ENCODE results near the gene PHLDB1.
"Not testable (repeated sequence)": the region's sequence is repeated elsewhere in the genome, so short reads cannot be mapped to it uniquely, and the experiment has no call there.

PHLDB1 gene

GRCh38 chr11:118660681-118661424, 53.4 kb downstream of the PHLDB1 start:
- DNase-seq, result no peak

- no peak for DNase-seq
These were observed 54.2 kb downstream of the PHLDB1 start for GRCh38 chr11:118661425-118662301.

DNA sequence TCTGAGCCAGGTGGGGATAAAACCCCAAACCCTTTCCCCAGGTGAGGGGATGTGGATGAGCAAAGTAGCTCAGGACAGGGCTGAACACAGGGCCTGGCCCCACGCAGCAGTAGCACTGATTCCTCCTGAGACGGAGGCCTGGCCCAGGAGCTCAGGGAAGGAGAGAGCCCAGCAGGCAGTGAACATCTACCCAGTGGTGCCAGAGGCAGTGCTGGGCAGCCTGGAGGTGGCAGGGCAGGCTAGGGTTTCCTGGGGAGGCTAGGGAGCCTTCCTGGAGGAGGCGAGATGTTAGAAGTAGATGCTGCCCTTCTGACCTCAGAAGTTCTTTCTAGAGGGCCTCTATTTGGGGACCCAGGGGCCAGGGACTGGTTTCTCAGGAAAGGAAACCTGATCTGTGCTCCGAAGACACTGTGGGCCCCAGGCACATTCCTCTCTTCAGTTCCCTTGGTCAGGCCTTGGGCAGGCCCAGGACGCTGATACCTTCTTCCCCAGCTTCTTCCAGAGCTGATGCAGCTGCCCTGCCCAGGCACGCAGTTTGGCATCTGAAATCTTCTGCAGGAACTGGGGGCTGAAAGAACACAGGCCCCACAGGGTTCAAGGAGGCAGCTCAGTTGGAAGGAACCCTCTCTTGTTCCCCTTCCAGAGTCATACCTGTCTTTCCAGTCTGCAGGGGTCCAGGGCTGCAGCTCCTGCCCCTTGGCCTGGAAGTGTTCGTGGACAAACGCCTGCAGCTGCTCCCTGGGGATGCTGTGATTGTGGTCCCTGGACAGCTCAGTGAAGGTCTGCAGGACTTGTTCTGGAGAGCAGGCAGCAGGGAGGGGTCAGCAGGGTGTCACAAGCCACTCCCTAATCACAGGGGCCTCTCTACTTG, 55.2 kb downstream of the PHLDB1 start:
- DNase-seq, result no peak

- no peak for DNase-seq
These were observed 56.0 kb downstream of the PHLDB1 start for GRCh38 chr11:118663381-118663780.

DNA sequence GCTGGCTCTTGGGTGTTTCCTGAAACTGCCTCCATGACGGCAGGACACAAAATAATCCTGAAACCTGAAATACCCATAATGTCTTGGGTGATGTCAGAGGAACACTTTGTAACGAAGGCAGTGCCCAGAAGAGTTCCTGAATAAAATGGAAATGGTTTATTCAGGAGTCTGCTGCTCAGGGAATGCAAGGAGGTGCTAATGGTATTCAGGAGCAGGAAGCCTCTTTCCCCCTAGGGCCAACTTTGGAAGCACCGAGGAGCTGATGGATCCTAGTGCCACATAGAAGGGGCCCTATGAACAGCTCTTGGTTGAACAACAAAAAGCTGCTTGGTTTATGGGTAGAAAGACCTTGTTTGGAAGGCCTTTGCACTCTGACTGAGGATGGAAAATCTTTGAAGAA, 56.5 kb downstream of the PHLDB1 start:
- DNase-seq, result no peak

GRCh38 chr11:118666371-118666770, 59.0 kb downstream of the PHLDB1 start:
- no peak for DNase-seq

DNA sequence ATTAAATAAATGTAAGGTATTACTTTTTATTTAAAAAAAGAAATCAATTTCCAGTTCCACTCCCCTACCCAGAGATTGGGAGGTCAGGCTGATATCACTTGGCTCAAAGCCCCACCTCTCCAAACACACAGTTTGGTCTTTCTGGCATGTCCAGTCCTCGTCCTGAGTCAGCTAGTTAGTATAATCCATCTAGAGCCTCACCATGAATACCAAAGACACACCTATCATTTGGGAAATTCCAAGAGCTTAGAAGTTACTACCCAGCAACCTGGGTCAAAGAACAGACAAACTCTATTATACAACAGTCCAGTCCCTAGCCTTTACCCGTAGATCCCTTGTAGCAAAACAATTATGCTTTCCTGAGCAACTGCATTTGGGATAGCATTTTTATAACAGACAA, 62.6 kb downstream of the PHLDB1 start:
- no peak for DNase-seq

GRCh38 chr11:118671254-118671653, 63.8 kb downstream of the PHLDB1 start:
- no peak for DNase-seq

- DNase-seq, result no peak
These were observed 65.4 kb downstream of the PHLDB1 start for GRCh38 chr11:118672846-118673245.

- DNase-seq, result no peak
These were observed 66.1 kb downstream of the PHLDB1 start for GRCh38 chr11:118673361-118674081.

- DNase-seq, result no peak
These were observed 66.6 kb downstream of the PHLDB1 start for GRCh38 chr11:118674082-118674435.

DNA sequence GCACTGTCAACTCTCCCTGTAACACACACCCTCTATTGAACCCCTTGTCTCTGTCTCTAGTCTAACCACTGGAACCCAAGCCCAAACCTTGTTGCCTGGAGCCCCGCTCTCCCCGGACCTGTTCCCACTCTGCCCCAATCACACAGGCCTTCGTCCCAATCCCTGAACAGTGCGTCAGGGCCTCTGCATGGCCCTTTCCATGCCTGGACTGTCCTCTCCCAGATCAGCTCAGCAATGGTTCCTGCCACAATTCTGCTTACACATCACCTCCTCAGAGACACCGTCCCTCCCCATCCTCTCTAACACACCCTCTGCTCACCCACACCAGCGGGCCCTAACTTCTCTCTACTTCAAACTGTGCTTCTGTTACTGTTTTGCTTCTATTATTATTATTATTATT, 70.6 kb downstream of the PHLDB1 start:
- no peak for DNase-seq

DNA sequence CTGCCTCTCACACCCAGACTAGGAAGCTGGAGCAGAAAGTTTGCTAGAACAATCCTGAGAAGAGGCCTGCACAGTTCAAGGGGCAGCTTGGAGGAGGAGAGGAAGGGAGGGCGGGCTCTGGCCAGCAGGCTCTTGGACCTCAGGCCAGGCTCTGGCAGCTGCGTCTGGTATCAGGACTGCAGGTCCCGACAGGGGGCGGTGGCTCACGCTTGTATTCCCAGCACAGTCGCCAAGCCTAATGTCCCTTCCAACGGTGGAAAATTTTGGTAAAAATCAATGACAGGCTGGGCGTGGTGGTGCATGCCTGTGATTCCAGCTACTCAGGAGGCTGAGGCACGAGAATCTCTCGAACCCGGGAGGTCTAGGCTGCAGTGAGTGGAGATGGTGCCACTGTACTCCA, 71.5 kb downstream of the PHLDB1 start:
- not testable (repeated sequence) for DNase-seq

- DNase-seq, result no peak
These were observed 72.1 kb downstream of the PHLDB1 start, which contains the start of gene TREH for GRCh38 chr11:118679483-118679882. TSS of gene TREH (minus strand) at chr11:118679650. CDS start at chr11:118679627, 23 bp downstream.

DNA sequence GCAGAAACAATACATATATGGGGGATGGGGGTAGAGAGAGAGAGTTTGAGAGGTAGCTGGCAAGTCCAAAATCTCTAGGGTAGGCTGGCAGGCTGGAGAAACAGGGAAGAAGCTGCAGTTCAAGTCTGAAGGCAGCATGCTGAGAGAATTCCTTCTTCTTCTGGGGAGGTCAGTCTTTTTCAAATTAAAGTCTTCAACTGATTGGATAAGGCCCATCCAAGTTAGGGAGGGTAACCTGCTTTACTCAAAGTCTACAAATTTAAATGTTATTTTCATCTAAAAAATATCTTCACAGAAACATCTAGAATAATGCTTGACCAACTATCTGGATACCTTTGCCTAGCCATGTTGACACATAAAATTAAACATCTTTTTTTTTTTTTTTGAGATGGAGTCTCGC, 75.0 kb downstream of the PHLDB1 start:
- DNase-seq, result no peak

DNA sequence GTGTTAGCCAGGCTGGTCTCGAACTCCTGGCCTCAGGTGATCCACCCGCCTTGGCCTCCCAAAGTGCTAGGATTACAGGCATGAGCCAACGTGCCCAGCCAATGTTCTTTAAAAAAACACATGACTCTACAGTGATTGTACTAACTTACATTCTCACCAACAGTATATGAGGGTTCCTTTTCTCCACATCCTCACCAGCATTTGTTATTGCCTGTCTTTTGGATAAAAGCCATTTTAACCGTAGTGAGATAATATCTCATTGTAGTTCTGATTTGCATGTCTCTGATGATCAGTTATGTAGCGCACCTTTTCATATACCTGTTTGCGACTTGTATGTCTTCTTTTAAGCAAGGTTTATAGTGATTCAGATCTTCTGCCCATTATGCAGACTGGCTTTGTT, 75.5 kb downstream of the PHLDB1 start:
- DNase-seq, result not testable (repeated sequence)

GRCh38 chr11:118684187-118684586, 76.8 kb downstream of the PHLDB1 start:
- DNase-seq, result no peak

DNA sequence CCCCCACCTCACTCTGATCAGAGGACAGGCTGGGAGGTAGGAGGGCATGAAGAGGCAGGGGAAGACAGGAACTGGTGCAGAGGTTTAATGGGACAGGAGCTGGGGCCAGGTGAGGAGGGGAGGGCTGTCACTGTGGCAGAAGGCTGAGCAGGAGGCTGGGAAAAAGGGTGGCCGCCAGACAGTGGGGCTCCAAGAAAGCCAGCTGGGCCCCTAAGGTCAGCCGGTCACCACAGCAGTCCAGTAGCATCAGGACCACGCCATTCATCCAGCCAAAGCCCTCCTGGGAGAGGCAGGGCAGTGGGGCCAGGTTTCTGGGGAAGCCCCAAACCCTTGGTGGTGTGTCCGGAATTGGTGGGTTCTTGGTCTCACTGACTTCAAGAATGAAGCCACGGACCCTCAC, 80.5 kb downstream of the PHLDB1 start:
- no peak for DNase-seq

DNA sequence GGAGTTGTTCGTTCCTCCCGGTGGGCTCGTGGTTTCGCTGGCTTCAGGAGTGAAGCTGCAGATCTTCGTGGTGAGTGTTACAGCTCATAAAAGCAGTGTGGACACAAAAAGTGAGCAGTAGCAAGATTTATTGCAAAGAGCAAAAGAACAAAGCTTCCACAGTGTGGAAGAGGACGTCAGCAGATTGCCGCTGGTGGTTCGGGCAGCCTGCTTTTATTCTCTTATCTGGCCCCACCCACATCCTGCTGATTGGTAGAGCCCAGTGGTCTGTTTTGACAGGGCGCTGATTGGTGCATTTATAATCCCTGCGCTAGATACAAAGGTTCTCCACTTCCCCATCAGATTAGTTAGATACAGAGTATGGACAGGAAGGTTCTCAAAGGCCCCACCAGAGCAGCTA, 80.9 kb downstream of the PHLDB1 start:
- not testable (repeated sequence) for DNase-seq

DNA sequence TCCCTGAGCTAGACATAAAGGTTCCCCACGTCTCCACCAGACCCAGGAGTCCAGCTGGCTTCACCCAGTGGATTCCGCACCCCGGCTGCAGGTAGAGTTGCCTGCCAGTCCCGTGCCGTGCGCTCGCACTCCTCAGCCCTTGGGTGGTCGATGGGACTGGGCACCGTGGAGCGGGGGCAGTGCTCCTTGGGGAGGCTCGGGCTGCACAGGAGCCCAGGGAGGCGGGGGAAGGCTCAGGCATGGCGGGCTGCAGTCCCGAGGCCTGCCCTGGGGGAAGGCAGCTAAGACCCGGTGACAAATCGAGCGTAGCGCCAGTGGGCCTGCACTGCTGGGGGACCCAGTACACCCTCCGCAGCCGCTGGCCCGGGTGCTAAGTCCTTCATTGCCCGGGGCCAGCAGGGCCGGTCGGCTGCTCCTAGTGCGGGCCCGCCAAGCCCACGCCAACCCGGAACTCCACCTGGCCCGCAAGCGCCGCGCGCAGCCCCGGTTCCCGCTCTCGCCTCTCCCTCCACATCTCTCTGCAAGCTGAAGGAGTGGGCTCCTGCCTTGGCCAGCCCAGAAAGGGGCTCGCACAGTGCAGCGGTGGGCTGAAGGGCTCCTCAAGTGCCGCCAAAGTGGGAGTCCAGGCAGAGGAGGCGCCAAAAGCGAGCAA, 81.6 kb downstream of the PHLDB1 start:
- no peak for DNase-seq

GRCh38 chr11:118689503-118689851, 82.1 kb downstream of the PHLDB1 start:
- DNase-seq, result no peak
